A673 (cell line): Measurements from ENCODE around the gene OR1I1. TPM values are rescaled to one million over a fixed set of nuclear protein-coding genes. Genes with fewer than 3 reads are reported as not detected.

Experiments used
- BruUV-seq: library from RNA; stranded (reverse); fragments of 400-500 nt; replicated peaks from 2 replicates; lab custom pipeline; 2021; lab: Mats Ljungman, UMichigan
- CTCF ChIA-PET: fragments of 300-600 bp; sonication (Branson Sonifier 250); formaldehyde crosslinking; loops from one replicate; lab custom pipeline; 2022; ENCODE audit warnings: antibody characterized with exemption; lab: Charles Lee
- POLR2A ChIA-PET: fragments of 300-600 bp; sonication (Branson Sonifier 250); formaldehyde crosslinking; loops from one replicate; lab custom pipeline; 2022; ENCODE audit warnings: antibody characterized with exemption; ENCODE audit not compliant: low non-redundant PET; lab: Charles Lee
- DNase-seq: peaks from one replicate; pipeline ENCODE4 v3.0.0-alpha.2; 2015; ENCODE audit warnings: low spot score
- H3K27ac ChIP-seq: fragments of 200-600 bp; sonication (generic); 2 replicates; pipeline ENCODE4 v1.5.1; 2016; ENCODE audit warnings: mixed run types, low read depth, mild to moderate bottlenecking, mixed read lengths, antibody characterized with exemption, low read length; ENCODE audit not compliant: poor library complexity, severe bottlenecking
- H3K27me3 ChIP-seq: fragments of 200-600 bp; sonication (generic); replicated peaks from 2 replicates; pipeline ENCODE4 v1.6.1; 2017; ENCODE audit warnings: mixed run types, low read depth, mild to moderate bottlenecking, mixed read lengths, antibody characterized with exemption, low read length; ENCODE audit not compliant: insufficient read depth, poor library complexity
- H3K36me3 ChIP-seq: fragments of 200-600 bp; sonication (generic); 2 replicates; pipeline ENCODE4 v1.6.1; 2016; ENCODE audit warnings: mixed run types, mild to moderate bottlenecking, mixed read lengths, antibody characterized with exemption, low read length; ENCODE audit not compliant: insufficient read depth, poor library complexity, severe bottlenecking
- H3K4me1 ChIP-seq: fragments of 200-600 bp; sonication (generic); 2 replicates; pipeline ENCODE4 v1.6.1; 2017; ENCODE audit warnings: mixed run types, mild to moderate bottlenecking, mixed read lengths, antibody characterized with exemption, low read length; ENCODE audit not compliant: insufficient read depth, poor library complexity, severe bottlenecking
- H3K4me3 ChIP-seq: fragments of 200-600 bp; sonication (generic); 2 replicates; pipeline ENCODE4 v1.5.1; 2016; ENCODE audit warnings: low read depth, mixed run types, mild to moderate bottlenecking, mixed read lengths, low read length; ENCODE audit not compliant: poor library complexity, severe bottlenecking
- H3K9me3 ChIP-seq: fragments of 200-600 bp; sonication (generic); 2 replicates; pipeline ENCODE4 v1.6.1; 2016; ENCODE audit warnings: mixed run types, low read depth, mild to moderate bottlenecking, mixed read lengths, antibody characterized with exemption, low read length; ENCODE audit not compliant: poor library complexity, severe bottlenecking
- CTCF ChIP-seq: fragments of 300-800, 200-600 bp; sonication (generic); conservative IDR thresholded peaks from 2 replicates; pipeline ENCODE4 v1.5.1; 2017; ENCODE audit warnings: low read depth, mild to moderate bottlenecking, antibody characterized with exemption, low read length, moderate library complexity, mixed read lengths
- EZH2 ChIP-seq: fragments of 200-600 bp; sonication (generic); IDR thresholded peaks from 2 replicates; pipeline ENCODE4 v1.6.1; 2017; ENCODE audit warnings: borderline replicate concordance, low read depth, mild to moderate bottlenecking, mixed read lengths, antibody characterized with exemption, low read length; ENCODE audit not compliant: poor library complexity, severe bottlenecking
- intact Hi-C: fragments of 100-400 bp; cut with micrococcal nuclease; formaldehyde crosslinking; loops from one replicate; pipeline ENCODE4 v1.10.0; 2022; ENCODE audit not compliant: unreplicated experiment
- total RNA-seq: library from RNA; stranded (reverse); gene quantifications from 2 replicates; pipeline ENCODE4 v1.2.3, GENCODE V29; 2021

Gene OR1I1
- total RNA-seq, 1 experiment from 2014 or later, result not detected

GRCh38 chr19:15122331-15123030, 40.5 kb downstream of the OR1I1 start:
- CTCF ChIA-PET, result no interaction called here
- H3K4me1 ChIP-seq, result peaks cover 10% of the 10 kb centered on the region

GRCh38 chr19:15123031-15123890, 41.2 kb downstream of the OR1I1 start:
- Histone ChIP-seq H3K27me3 (no peaks in the 10 kb centered on the region), H3K9me3 (no peaks in the 10 kb centered on the region), H3K27ac (no peak overlapping the region), H3K36me3 (peaks cover 41% of the 10 kb centered on the region), H3K4me3 (no peak overlapping the region), H3K4me1 (peaks cover 10% of the 10 kb centered on the region)
- ChIA-PET CTCF (no interaction called here), POLR2A (interaction anchor here (0.6 kb wide), 1 partner anchor 121 kb away, joined by 4 read pairs; no protein-coding TSS in a partner anchor)
- BruUV-seq, result no TSS peak
- intact Hi-C loops, result no loop called here
- DNase-seq, result no peak
- TF ChIP-seq EZH2, result no peak
- TF ChIP-seq CTCF, result no peak

More at GRCh38 chr19:15122331-15123030, 40.5 kb downstream of the OR1I1 start:
- Histone ChIP-seq H3K4me3 (no peak overlapping the region), H3K27me3 (no peaks in the 10 kb centered on the region), H3K9me3 (no peaks in the 10 kb centered on the region), H3K36me3 (peaks cover 48% of the 10 kb centered on the region), H3K27ac (no peak overlapping the region)
- TF ChIP-seq EZH2 (no peak), CTCF (no peak)
- no peak for DNase-seq
- POLR2A ChIA-PET, result no interaction called here
- intact Hi-C loops, result no loop called here
- no TSS peak for BruUV-seq

- Histone ChIP-seq H3K9me3 (no peaks in the 10 kb centered on the region), H3K27ac (no peak overlapping the region), H3K36me3 (peaks cover 34% of the 10 kb centered on the region), H3K4me3 (peak overlapping the region; percentile 88), H3K4me1 (peaks cover 10% of the 10 kb centered on the region), H3K27me3 (no peaks in the 10 kb centered on the region)
- TF ChIP-seq CTCF (no peak), EZH2 (no peak)
- CTCF ChIA-PET, result interaction anchor here (0.6 kb wide), 1 partner anchor 553 kb away, joined by 10 read pairs; no protein-coding TSS in a partner anchor
- POLR2A ChIA-PET, result interaction anchor here (0.6 kb wide), 2 partner anchors 120 to 306 kb away, joined by 3 to 4 read pairs; no protein-coding TSS in a partner anchor
- BruUV-seq, result no TSS peak
- intact Hi-C loops, result no loop called here
- no peak for DNase-seq
Observed at GRCh38 chr19:15123900-15124299, 41.9 kb downstream of the OR1I1 start.
